Ovary (tissue), 9 donors: ENCODE results near the gene RGS17. TPM values are rescaled to one million over a fixed set of nuclear protein-coding genes. Genes with fewer than 3 reads are reported as not detected.

Source experiments
- DNase-seq, 5 donors: peaks; one replicate each; pipeline ENCODE4 v3.0.0-alpha.2; 2019 to 2020
- H3K27ac ChIP-seq, 2 donors: fragments of 200-600 bp; one replicate each; pipeline versions ENCODE4 v1.5.1 to v1.8.0; 2019 to 2022
- H3K27me3 ChIP-seq: fragments of 200-600 bp; one replicate; pipeline ENCODE4 v1.8.0; 2022
- H3K36me3 ChIP-seq: fragments of 200-600 bp; sonication (generic); one replicate; pipeline ENCODE4 v1.5.1; 2019
- H3K4me1 ChIP-seq: one replicate; pipeline ENCODE4 v1.8.1; 2013; ENCODE audit warnings: mild to moderate bottlenecking, moderate library complexity; ENCODE audit not compliant: insufficient read depth
- H3K4me3 ChIP-seq: fragments of 200-600 bp; sonication (generic); one replicate; pipeline ENCODE4 v1.5.1; 2017
- H3K9me3 ChIP-seq, 2 donors: fragments of 200-600 bp in 1 of 2; sonication (generic) in 1 of 2; one replicate each; pipeline versions ENCODE4 v1.5.1 to v1.8.1; 2013 to 2019; ENCODE audit warnings: mild to moderate bottlenecking in 1 of 2, moderate library complexity in 1 of 2
- CTCF ChIP-seq, 3 donors: fragments of 450-650 bp in 2 of 3; fragments of 200-600 bp in 1 of 3; IDR thresholded peaks; one replicate each; pipeline versions ENCODE4 v1.5.1 to v1.8.0; 2016 to 2022; ENCODE audit warnings: antibody characterized with exemption in 3 of 3, mild to moderate bottlenecking in 1 of 3
- EP300 ChIP-seq: sonication (generic); formaldehyde crosslinking; IDR thresholded peaks from one replicate; pipeline ENCODE4 v1.6.1; 2017; ENCODE audit warnings: antibody characterized with exemption
- POLR2A ChIP-seq: fragments of 450-650 bp; IDR thresholded peaks from one replicate; pipeline ENCODE4 v1.6.1; 2017; ENCODE audit warnings: antibody characterized with exemption, mild to moderate bottlenecking, moderate library complexity
- WGBS, 3 donors: extraction: QIAGEN DNeasy Blood & Tissue Kit in 1 of 3; methylation state at CpG; one replicate each; pipeline versions ENCODE4 v1.1.5 to v1.1.7; 2013 to 2017; 5-methylcytosine and 5-hydroxymethylcytosine counted together
- intact Hi-C, 4 donors: fragments of 100-400 bp; cut with DNase I; formaldehyde crosslinking; loops; one replicate each; pipeline versions ENCODE4 v1.11.0 to v1.15.1; 2022 to 2023
- polyA plus RNA-seq, 2 donors: library from polyadenylated mRNA; stranded (reverse); fragments of 200-250 nt in 1 of 2; fragments of 350-450 nt in 1 of 2; fragmentation: Illumina TruSeq in 1 of 2; extraction: RNeasy Lipid Tissue Mini Kit (QIAGEN cat#74804) in 1 of 2; gene quantifications; one replicate each; pipeline ENCODE4 v1.2.3, GENCODE V29; 2013 to 2014
- total RNA-seq, 7 donors: library from RNA; depleted of rRNA in 2 of 7; stranded (reverse); fragments of >200 nt in 2 of 7; fragmentation: NEBNext Ultra II Directional in 3 of 7; extraction: Animal tissue kit (Norgen Biotek cat#: 25700) in 3 of 7; gene quantifications; one replicate each; pipeline versions ENCODE4 v1.1.0 to v1.2.4, GENCODE V29; 2016 to 2023
- donor health status: DM: no; HTN: no; CAD: no; lungs with moderate emphysema.
- donor health status: DM: no; HTN: no; CAD: no.
- donor health status: Bipolar disorder and iron deficiency.
- donor health status: DM: yes; HTN: yes; CAD: no.
- donor health status: DM: no; HTN: no; CAD: no.
- donor health status: DM: yes; HTN: yes; CAD: no.

Gene RGS17
- total and polyA plus RNA-seq, 9 donors = 0.30 to 0.95 (median 0.46) TPM

GRCh38 chr6:153167061-153167891 lies 36.2 kb upstream of the RGS17 start:
- no peaks in the 10 kb centered on the region for H3K27me3 ChIP-seq
- H3K36me3 ChIP-seq = no peaks in the 10 kb centered on the region
- no peak for TF ChIP-seq EP300
- no peak for TF ChIP-seq POLR2A
- TF ChIP-seq CTCF (IDR thresholded peaks at IDR 0.05) = no peak
- no peak overlapping the region for H3K27ac ChIP-seq
- no peaks in the 10 kb centered on the region for H3K9me3 ChIP-seq
- WGBS, 3 donors = 8 to 21% (median 12%) methylated on average over 9 of the region's 9 CpGs
- DNase-seq = no peak
- intact Hi-C loops = no loop called here
- H3K4me3 ChIP-seq = no peak overlapping the region
- no peaks in the 10 kb centered on the region for H3K4me1 ChIP-seq

- DNase-seq = no peak
- no peaks in the 10 kb centered on the region for H3K9me3 ChIP-seq
- TF ChIP-seq CTCF (IDR thresholded peaks at IDR 0.05) = no peak
- TF ChIP-seq POLR2A = no peak
- no peak for TF ChIP-seq EP300
- H3K27me3 ChIP-seq = no peaks in the 10 kb centered on the region
- no peaks in the 10 kb centered on the region for H3K36me3 ChIP-seq
- H3K4me3 ChIP-seq = no peak overlapping the region
- intact Hi-C loops = no loop called here
- no peaks in the 10 kb centered on the region for H3K4me1 ChIP-seq
- no peak overlapping the region for H3K27ac ChIP-seq
- 9 to 20% (median 10%) methylated on average over 2 of the region's 2 CpGs for WGBS, 3 donors
Measured at GRCh38 chr6:153162646-153163045, 31.6 kb upstream of the RGS17 start.

- TF ChIP-seq CTCF (IDR thresholded peaks at IDR 0.05) (no peak), EP300 (no peak), POLR2A (no peak)
- H3K4me3 ChIP-seq = no peak overlapping the region
- H3K9me3 ChIP-seq = no peaks in the 10 kb centered on the region
- H3K27ac ChIP-seq = no peak overlapping the region
- no peaks in the 10 kb centered on the region for H3K4me1 ChIP-seq
- 58 to 60% (median 58%) methylated on average over 4 of the region's 4 CpGs for WGBS, 3 donors
- no peaks in the 10 kb centered on the region for H3K36me3 ChIP-seq
- intact Hi-C loops = no loop called here
- no peak for DNase-seq
- no peaks in the 10 kb centered on the region for H3K27me3 ChIP-seq
Measured at GRCh38 chr6:153162172-153162571, 31.1 kb upstream of the RGS17 start.

GRCh38 chr6:153160221-153160620 lies 29.1 kb upstream of the RGS17 start:
- DNase-seq = no peak
- Histone ChIP-seq H3K4me1 (no peaks in the 10 kb centered on the region), H3K4me3 (no peak overlapping the region), H3K27ac (no peak overlapping the region), H3K27me3 (no peaks in the 10 kb centered on the region), H3K9me3 (no peaks in the 10 kb centered on the region), H3K36me3 (no peaks in the 10 kb centered on the region)
- intact Hi-C loops = no loop called here
- TF ChIP-seq CTCF (IDR thresholded peaks at IDR 0.05) = no peak
- TF ChIP-seq EP300 = no peak
- no peak for TF ChIP-seq POLR2A
- 7 to 51% (median 10%) methylated on average over 2 of the region's 2 CpGs for WGBS, 3 donors
